HepG2 (cell line): ENCODE data around the gene PCGF2. TPM values are rescaled to one million over a fixed set of nuclear protein-coding genes. Genes with fewer than 3 reads are reported as not detected.
A peak's percentile ranks its signal among the peaks of the same experiment; 100 is the strongest.

Experiments used
- ATRX ChIP-seq: sonication (generic); formaldehyde crosslinking; IDR thresholded peaks from 2 replicates; pipeline ENCODE4 v1.4.0; 2020; ENCODE audit warnings: missing genetic modification reagents, borderline replicate concordance
- E2F1 ChIP-seq: sonication (generic); formaldehyde crosslinking; IDR thresholded peaks from 2 replicates; pipeline ENCODE4 v1.5.0; 2020; ENCODE audit warnings: missing genetic modification reagents
- NFYB ChIP-seq: sonication (generic); formaldehyde crosslinking; IDR thresholded peaks from 2 replicates; pipeline ENCODE4 v1.4.0; 2020; ENCODE audit warnings: missing genetic modification reagents
- REST ChIP-seq, 2 experiments: IDR thresholded peaks; 2 replicates each; pipeline ENCODE4 v1.6.1; 2011 to 2012; ENCODE audit warnings: low read length in 2 of 2, borderline replicate concordance in 1 of 2, low read depth in 1 of 2, mild to moderate bottlenecking in 1 of 2, moderate library complexity in 1 of 2
- RNF2 ChIP-seq: fragments of 450-650 bp; conservative IDR thresholded peaks from 2 replicates; pipeline ENCODE4 v1.6.1; 2016; ENCODE audit warnings: low read depth
- SIN3A ChIP-seq: IDR thresholded peaks from 2 replicates; pipeline ENCODE4 v1.6.1; 2011; ENCODE audit warnings: low read depth, mild to moderate bottlenecking, control low read depth, low read length, borderline replicate concordance
- STAT6 ChIP-seq: sonication (generic); formaldehyde crosslinking; IDR thresholded peaks from 2 replicates; pipeline ENCODE4 v1.4.0; 2020; ENCODE audit warnings: missing genetic modification reagents, mild to moderate bottlenecking, borderline replicate concordance
- TCF12 ChIP-seq, 2 experiments: fragments of 450-650 bp in 1 of 2; sonication (generic) in 1 of 2; formaldehyde crosslinking in 1 of 2; IDR thresholded peaks; 2 replicates each; pipeline versions ENCODE4 v1.6.1 to v1.8.0; 2017 to 2022; ENCODE audit warnings: antibody characterized with exemption in 1 of 2, mild to moderate bottlenecking in 1 of 2, missing genetic modification reagents in 1 of 2, moderate library complexity in 1 of 2
- TFDP1 ChIP-seq: IDR thresholded peaks from 2 replicates; pipeline ENCODE4 v1.6.1; 2016; ENCODE audit warnings: missing compliant biosample characterization, missing genetic modification reagents, borderline replicate concordance
- TRAFD1 ChIP-seq: sonication (generic); formaldehyde crosslinking; IDR thresholded peaks from 2 replicates; pipeline ENCODE4 v1.5.1; 2020; ENCODE audit warnings: missing genetic modification reagents, mild to moderate bottlenecking, borderline replicate concordance
- ZBTB26 ChIP-seq: IDR thresholded peaks from 2 replicates; pipeline ENCODE4 v1.6.1; 2016; ENCODE audit warnings: missing compliant biosample characterization, missing genetic modification reagents, borderline replicate concordance
- ZFAT ChIP-seq: sonication (generic); formaldehyde crosslinking; conservative IDR thresholded peaks from 2 replicates; pipeline ENCODE4 v1.8.1; 2023; ENCODE audit warnings: missing genetic modification reagents, inconsistent platforms
- ZNF136 ChIP-seq: sonication (generic); formaldehyde crosslinking; IDR thresholded peaks from 2 replicates; pipeline ENCODE4 v1.8.1; 2022; ENCODE audit warnings: low read depth, mild to moderate bottlenecking, moderate library complexity, missing genetic modification reagents
- ZNF431 ChIP-seq: sonication (generic); formaldehyde crosslinking; IDR thresholded peaks from 2 replicates; pipeline ENCODE4 v1.9.0; 2022; ENCODE audit warnings: missing genetic modification reagents, low read depth, mild to moderate bottlenecking, borderline replicate concordance
- ZNF773 ChIP-seq: sonication (generic); formaldehyde crosslinking; IDR thresholded peaks from 2 replicates; pipeline ENCODE4 v1.4.0; 2020; ENCODE audit warnings: missing genetic modification reagents, borderline replicate concordance
- polyA plus RNA-seq, 8 experiments: library from polyadenylated mRNA; depleted of rRNA in 3 of 8; stranded (reverse) in 7 of 8; unstranded in 1 of 8; fragments of >200 nt; fragmentation: Illumina TruSeq in 4 of 8; extraction: Trizol in 4 of 8; gene quantifications; 2 replicates each; pipeline versions ENCODE4 v1.2.1 to v1.2.3, GENCODE V29; 2011 to 2016; ENCODE audit warnings: low read depth in 4 of 8, missing spikeins in 1 of 8, mixed read lengths in 1 of 8; ENCODE audit not compliant: insufficient read depth in 1 of 8
- total RNA-seq, 5 experiments: library from RNA; depleted of rRNA; stranded (reverse); fragments of >200 nt; fragmentation: Illumina TruSeq; extraction: Trizol; gene quantifications; 2 replicates each; pipeline ENCODE4 v1.2.3, GENCODE V29; 2016; ENCODE audit warnings: low read depth in 1 of 5

Gene PCGF2
- total and polyA plus RNA-seq, 2 of the 13 experiments (the other 11 are each of a cell fraction or from before 2014, with no cell fraction given) = 11.6 to 29.4 TPM

- TF ChIP-seq E2F1 (CRISPR knock-in tag) (0 out of 2 replicates have a peak, but pooled peaks have one; percentile 41), SIN3A (peak; percentile 80; the same call in 1 of the 2 replicates), TCF12 (IDR thresholded peaks at IDR 0.05) (no peak), TCF12 (CRISPR knock-in tag; IDR thresholded peaks at IDR 0.05) (peak; percentile 64; the same call in 1 of the 2 replicates), STAT6 (no peak), RNF2 (peak; percentile 65), ZNF136 (CRISPR knock-in tag) (no peak), TRAFD1 (CRISPR knock-in tag) (no peak), NFYB (CRISPR knock-in tag) (no peak), REST (IDR thresholded peaks at IDR 0.05; ENCODE audit: borderline replicate concordance in 1 of 2, low read depth in 1 of 2, low read length in 2 of 2) (no peak), TFDP1 (CRISPR knock-in tag) (peak; percentile 80), ZFAT (no peak), ZBTB26 (CRISPR knock-in tag) (no peak), ZNF431 (CRISPR knock-in tag) (peak; percentile 79; the same call in 1 of the 2 replicates), ZNF773 (no peak), ATRX (CRISPR knock-in tag) (no peak)
Measured at GRCh38 chr17:38729886-38730525, 18.1 kb downstream of the PCGF2 start, which contains the start of gene CISD3 (continued).
